H1 (cell line): Measurements from ENCODE around the gene IDI1. TPM values are rescaled to one million over a fixed set of nuclear protein-coding genes. Genes with fewer than 3 reads are reported as not detected.

Source experiments
- CTCF ChIA-PET: fragments of 300-600 bp; sonication (Branson Sonifier 250); formaldehyde crosslinking; loops from one replicate; lab custom pipeline; 2021; ENCODE audit not compliant: partially characterized antibody; lab: Charles Lee
- POLR2A ChIA-PET: fragments of 300-600 bp; sonication (Branson Sonifier 250); formaldehyde crosslinking; loops from one replicate; lab custom pipeline; 2021; ENCODE audit warnings: inconsistent platforms; ENCODE audit not compliant: partially characterized antibody; lab: Charles Lee
- DNase-seq, 2 experiments: peaks; one replicate each; pipeline versions ENCODE4 v3.0.0 to v3.0.0-alpha.2; 2010 to 2022; ENCODE audit warnings: low spot score in 2 of 2, low read depth in 1 of 2, mixed read lengths in 1 of 2
- FAIRE-seq: peaks from 2 replicates; lab custom pipeline; 2011; peaks lifted over from hg19 to GRCh38; lab: Jason Lieb, UNC
- H2AFZ ChIP-seq: 2 replicates; pipeline ENCODE4 v1.8.1; 2012; ENCODE audit warnings: low read length, inconsistent platforms
- H2AK5ac ChIP-seq: 2 replicates; pipeline ENCODE4 v1.6.1; 2013; ENCODE audit warnings: low read depth, low read length
- H2BK120ac ChIP-seq: replicated peaks from 2 replicates; pipeline ENCODE3; 2013; ENCODE audit warnings: low read depth, low read length, inconsistent platforms
- H2BK12ac ChIP-seq: 2 replicates; pipeline ENCODE4 v1.6.1; 2013; ENCODE audit warnings: low read depth, low read length
- H2BK15ac ChIP-seq: 2 replicates; pipeline ENCODE4 v1.6.1; 2013; ENCODE audit warnings: low read length
- H2BK20ac ChIP-seq: 2 replicates; pipeline ENCODE4 v1.6.1; 2013; ENCODE audit warnings: low read length
- H2BK5ac ChIP-seq: 2 replicates; pipeline ENCODE4 v1.6.1; 2013; ENCODE audit warnings: low read depth, low read length
- H3K14ac ChIP-seq: 2 replicates; pipeline ENCODE4 v1.6.1; 2013; ENCODE audit warnings: inconsistent platforms; ENCODE audit not compliant: insufficient read length
- H3K18ac ChIP-seq: 2 replicates; pipeline ENCODE4 v1.6.1; 2013; ENCODE audit warnings: low read length; ENCODE audit errors: extremely low read depth
- H3K23ac ChIP-seq: 2 replicates; pipeline ENCODE4 v1.6.1; 2013; ENCODE audit warnings: inconsistent platforms; ENCODE audit not compliant: insufficient read length
- H3K23me2 ChIP-seq: 2 replicates; pipeline ENCODE4 v1.6.1; 2013; ENCODE audit warnings: low read depth, low read length
- H3K27ac ChIP-seq: 2 replicates; pipeline ENCODE4 v1.6.1; 2011; ENCODE audit warnings: low read depth, low read length, inconsistent platforms
- H3K27me3 ChIP-seq, 4 experiments: replicated peaks in 1 of 4; 1 replicate in 1 of 4; 2 replicates in 3 of 4; pipeline versions ENCODE4 v1.6.1 to v1.8.1; 2011 to 2013; ENCODE audit warnings: low read length in 3 of 4, mild to moderate bottlenecking in 3 of 4, inconsistent platforms in 2 of 4, mixed read lengths in 2 of 4, moderate library complexity in 1 of 4; ENCODE audit not compliant: control insufficient read depth in 3 of 4, insufficient read depth in 3 of 4; ENCODE audit errors: extremely low read depth in 1 of 4
- H3K36me3 ChIP-seq, 4 experiments: 2 replicates each; pipeline versions ENCODE4 v1.6.1 to v1.8.1; 2011 to 2013; ENCODE audit warnings: mild to moderate bottlenecking in 4 of 4, low read length in 3 of 4, moderate library complexity in 2 of 4, control low read depth in 1 of 4, inconsistent platforms in 1 of 4; ENCODE audit not compliant: insufficient read depth in 4 of 4, control insufficient read depth in 2 of 4
- H3K4ac ChIP-seq: replicated peaks from 2 replicates; pipeline ENCODE3; 2013; ENCODE audit warnings: low read length, low read depth, mixed read lengths, inconsistent platforms; ENCODE audit not compliant: insufficient read length
- H3K4me1 ChIP-seq, 4 experiments: replicated peaks in 1 of 4; 1 replicate in 1 of 4; 2 replicates in 3 of 4; pipeline versions ENCODE4 v1.6.1 to v1.8.1; 2011 to 2013; ENCODE audit warnings: low read length in 3 of 4, inconsistent platforms in 2 of 4, mixed read lengths in 1 of 4; ENCODE audit not compliant: insufficient read depth in 4 of 4, control insufficient read depth in 3 of 4
- H3K4me2 ChIP-seq, 2 experiments: 2 replicates each; pipeline versions ENCODE4 v1.6.1 to v1.8.1; 2011 to 2013; ENCODE audit warnings: low read depth in 2 of 2, low read length in 2 of 2, control low read depth in 1 of 2, inconsistent platforms in 1 of 2, mild to moderate bottlenecking in 1 of 2; ENCODE audit not compliant: insufficient read depth in 1 of 2
- H3K4me3 ChIP-seq, 4 experiments: fragments of 200-600, 300-600 bp in 1 of 4; sonication (generic), shearing (Covaris generic), sonication (Bioruptor Twin) in 1 of 4; 2 replicates each; pipeline versions ENCODE4 v1.5.1 to v1.8.1; 2011 to 2016; ENCODE audit warnings: low read length in 4 of 4, low read depth in 3 of 4, control low read depth in 2 of 4, inconsistent platforms in 2 of 4, mild to moderate bottlenecking in 2 of 4, mixed read lengths in 1 of 4, moderate library complexity in 1 of 4; ENCODE audit not compliant: insufficient read depth in 2 of 4; ENCODE audit errors: extremely low read depth in 1 of 4
- H3K56ac ChIP-seq: replicated peaks from 2 replicates; pipeline ENCODE3; 2013; ENCODE audit warnings: low read depth, mild to moderate bottlenecking, mixed read lengths, low read length, inconsistent platforms; ENCODE audit not compliant: insufficient read length
- H3K79me1 ChIP-seq: 2 replicates; pipeline ENCODE4 v1.6.1; 2013; ENCODE audit warnings: low read depth, low read length, control low read depth
- H3K79me2 ChIP-seq, 2 experiments: 2 replicates each; pipeline versions ENCODE4 v1.6.1 to v1.8.1; 2012 to 2013; ENCODE audit warnings: low read length in 2 of 2, mild to moderate bottlenecking in 2 of 2, inconsistent platforms in 1 of 2; ENCODE audit not compliant: insufficient read depth in 2 of 2, control insufficient read depth in 1 of 2
- H3K9ac ChIP-seq, 4 experiments: replicated peaks in 1 of 4; 1 replicate in 1 of 4; 2 replicates in 3 of 4; pipeline versions ENCODE4 v1.6.1 to v1.8.1; 2011 to 2013; ENCODE audit warnings: low read depth in 3 of 4, low read length in 3 of 4, control low read depth in 2 of 4, mild to moderate bottlenecking in 2 of 4, moderate library complexity in 2 of 4, inconsistent platforms in 1 of 4; ENCODE audit errors: extremely low read depth in 1 of 4
- H3K9me3 ChIP-seq, 2 experiments: 2 replicates each; pipeline versions ENCODE4 v1.6.1 to v1.8.1; 2012 to 2013; ENCODE audit warnings: mild to moderate bottlenecking in 2 of 2, moderate library complexity in 2 of 2, control low read depth in 1 of 2, inconsistent platforms in 1 of 2, low read depth in 1 of 2, low read length in 1 of 2, mixed read lengths in 1 of 2; ENCODE audit not compliant: insufficient read depth in 2 of 2
- H4K20me1 ChIP-seq, 2 experiments: replicated peaks in 1 of 2; 2 replicates each; pipeline versions ENCODE3 to v1.8.1; 2011 to 2013; ENCODE audit warnings: inconsistent platforms in 2 of 2, low read length in 2 of 2, mild to moderate bottlenecking in 1 of 2; ENCODE audit not compliant: insufficient read depth in 2 of 2, control insufficient read depth in 1 of 2
- H4K5ac ChIP-seq: 2 replicates; pipeline ENCODE4 v1.6.1; 2013; ENCODE audit warnings: low read length, low read depth, mixed read lengths, inconsistent platforms; ENCODE audit not compliant: insufficient read length
- H4K8ac ChIP-seq: 2 replicates; pipeline ENCODE4 v1.8.0; 2013; ENCODE audit warnings: mild to moderate bottlenecking, moderate library complexity, low read length, inconsistent platforms; ENCODE audit not compliant: insufficient read depth; ENCODE audit errors: extremely low read depth
- H4K91ac ChIP-seq: replicated peaks from 2 replicates; pipeline ENCODE3; 2013; ENCODE audit warnings: low read length, mixed read lengths, inconsistent platforms; ENCODE audit not compliant: insufficient read length
- CTBP2 ChIP-seq: IDR thresholded peaks from 2 replicates; pipeline ENCODE4 v1.7.0; 2011; ENCODE audit warnings: borderline replicate concordance, mild to moderate bottlenecking, moderate library complexity, mixed read lengths, low read length; ENCODE audit not compliant: insufficient read depth, insufficient read length
- EGR1 ChIP-seq: IDR thresholded peaks from 2 replicates; pipeline ENCODE4 v1.6.1; 2011; ENCODE audit warnings: low read depth, low read length, borderline replicate concordance
- EZH2 ChIP-seq: fragments of 200-600 bp; sonication (generic); IDR thresholded peaks from 2 replicates; pipeline ENCODE4 v1.7.1; 2012; ENCODE audit warnings: low read depth, mild to moderate bottlenecking, moderate library complexity, low read length, inconsistent platforms; ENCODE audit not compliant: severe bottlenecking
- HDAC2 ChIP-seq, 2 experiments: fragments of 300-600 bp in 1 of 2; sonication (generic) in 1 of 2; IDR thresholded peaks; 2 replicates each; pipeline ENCODE4 v1.6.1; 2011 to 2012; ENCODE audit warnings: low read depth in 2 of 2, low read length in 2 of 2, mild to moderate bottlenecking in 2 of 2, moderate library complexity in 2 of 2, borderline replicate concordance in 1 of 2, inconsistent platforms in 1 of 2
- HDAC6 ChIP-seq: IDR thresholded peaks from one replicate; pipeline ENCODE4 v1.7.1; 2012; ENCODE audit warnings: low read depth, mild to moderate bottlenecking, inconsistent platforms, low read length, moderate library complexity
- JUND ChIP-seq: IDR thresholded peaks from 2 replicates; pipeline ENCODE4 v1.6.1; 2011; ENCODE audit warnings: mild to moderate bottlenecking, improper control_type of control experiment, low read length
- RAD21 ChIP-seq, 2 experiments: IDR thresholded peaks in 1 of 2; conservative IDR thresholded peaks in 1 of 2; 2 replicates each; pipeline ENCODE4 v1.6.1; 2011; ENCODE audit warnings: low read depth in 2 of 2, low read length in 2 of 2, improper control_type of control experiment in 1 of 2, inconsistent platforms in 1 of 2, mild to moderate bottlenecking in 1 of 2, moderate library complexity in 1 of 2
- RBBP5 ChIP-seq: IDR thresholded peaks from 2 replicates; pipeline ENCODE4 v1.7.1; 2012; ENCODE audit warnings: low read depth, mild to moderate bottlenecking, inconsistent platforms, low read length, moderate library complexity, borderline replicate concordance
- SIRT6 ChIP-seq: IDR thresholded peaks from one replicate; pipeline ENCODE4 v1.7.1; 2012; ENCODE audit warnings: low read length, inconsistent platforms
- SIX5 ChIP-seq: IDR thresholded peaks from 2 replicates; pipeline ENCODE4 v1.6.1; 2011; ENCODE audit warnings: mild to moderate bottlenecking, low read depth, low read length
- SP1 ChIP-seq: IDR thresholded peaks from 2 replicates; pipeline ENCODE4 v1.6.1; 2011; ENCODE audit warnings: low read depth, low read length
- SP2 ChIP-seq: IDR thresholded peaks from 2 replicates; pipeline ENCODE4 v1.6.1; 2012; ENCODE audit warnings: mild to moderate bottlenecking, low read length, inconsistent platforms
- TAF7 ChIP-seq: optimal IDR thresholded peaks from 2 replicates; pipeline ENCODE3; 2011; ENCODE audit warnings: low read depth, mild to moderate bottlenecking, inconsistent platforms, low read length, moderate library complexity, borderline replicate concordance
- WGBS, 2 experiments: shearing (Covaris generic) in 1 of 2; methylation state at CpG; one replicate each; pipeline versions ENCODE4 v1.1.6 to v1.1.7; 2013 to 2015; ENCODE audit warnings: low lambda C conversion rate in 2 of 2, mixed read lengths in 2 of 2, inconsistent platforms in 1 of 2, low coverage in 1 of 2, missing lambda C conversion rate in 1 of 2; ENCODE audit not compliant: insufficient replicate concordance in 2 of 2, insufficient coverage in 1 of 2, insufficient read length in 1 of 2; ENCODE audit errors: extremely low coverage in 1 of 2, missing lambda C conversion rate in 1 of 2; 5-methylcytosine and 5-hydroxymethylcytosine counted together
- polyA plus RNA-seq, 7 experiments: library from polyadenylated mRNA; depleted of rRNA in 3 of 7; stranded (reverse) in 5 of 7; unstranded in 2 of 7; fragments of >200 nt in 5 of 7; fragments of 200-250 nt in 2 of 7; gene quantifications; 1 replicate in 5 of 7; 2 replicates in 1 of 7; 4 replicates in 1 of 7; pipeline versions ENCODE4 v1.2.1 to v1.2.3, GENCODE V29; 2011 to 2013; ENCODE audit warnings: missing spikeins in 2 of 7, mixed read lengths in 2 of 7
- total RNA-seq: library from RNA; stranded (reverse); fragmentation: NEBNext Ultra II Directional; extraction: Animal tissue kit (Norgen Biotek cat#: 25700); gene quantifications from 2 replicates; pipeline ENCODE4 v1.2.1, GENCODE V29; 2021

IDI1 gene
- total and polyA plus RNA-seq, 2 of the 8 experiments (the other 6 are each of a cell fraction or from before 2014, with no cell fraction given), result 35.3 to 56.6 TPM

DNA sequence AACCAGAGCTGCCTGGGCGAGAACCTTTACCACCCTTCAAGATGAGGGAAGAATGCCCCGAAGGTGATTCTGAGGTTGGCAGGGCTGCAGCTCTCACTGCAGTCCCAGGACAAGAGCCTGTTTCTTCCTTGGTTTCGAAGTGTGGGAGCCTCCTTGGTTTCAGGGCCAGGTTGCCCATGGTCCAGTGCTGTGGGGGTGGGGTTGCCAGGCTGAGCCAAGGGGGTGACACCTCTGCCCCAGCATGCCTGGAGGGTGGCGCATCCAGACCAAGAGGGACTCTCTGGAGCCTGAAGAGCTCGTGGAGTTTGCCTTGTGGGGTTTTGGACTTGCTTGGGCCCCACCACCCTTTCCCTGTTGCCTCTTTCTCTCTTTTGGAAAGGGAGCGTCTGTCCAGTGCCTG lies 48.5 kb upstream of the IDI1 start:
- Histone ChIP-seq H3K9ac (no peak overlapping the region), H2AK5ac (no peak overlapping the region), H2BK120ac (no peak overlapping the region), H4K91ac (no peak overlapping the region), H3K79me2 (no peaks in the 10 kb centered on the region), H3K27ac (no peak overlapping the region), H3K79me1 (peaks cover 5% of the 10 kb centered on the region), H3K23me2 (peaks cover 7% of the 10 kb centered on the region; the same call in 1 of the 2 replicates), H3K18ac (no peak overlapping the region), H3K27me3 (no peaks in the 10 kb centered on the region), H3K56ac (no peak overlapping the region), H4K20me1 (peaks cover 1 to 4% of the 10 kb centered on the region in 2 experiments), H3K23ac (no peak overlapping the region), H4K5ac (no peak overlapping the region), H2BK20ac (no peak overlapping the region), H2AFZ (no peak overlapping the region), H2BK15ac (no peak overlapping the region), H3K9me3 (no peaks in the 10 kb centered on the region), H3K4me3 (no peak overlapping the region), H3K4me2 (no peak overlapping the region), H2BK12ac (no peak overlapping the region), H4K8ac (no peak overlapping the region), H3K14ac (no peak overlapping the region), H3K4me1 (no peaks in the 10 kb centered on the region; a peak in 2 of 7 replicates), H3K4ac (no peak overlapping the region), H3K36me3 (peaks cover 0 to 22% (median 6%) of the 10 kb centered on the region in 4 experiments; a peak in 6 of 8 replicates), H2BK5ac (no peak overlapping the region)
- TF ChIP-seq SIRT6, result no peak
- TF ChIP-seq TAF7, result no peak
- no peak for TF ChIP-seq RAD21 (IDR thresholded peaks at IDR 0.05 in 1 of 2, conservative IDR thresholded peaks at IDR 0.05 in 1 of 2; ENCODE audit: low read depth in 2 of 2, low read length in 2 of 2)
- no peak for TF ChIP-seq JUND
- TF ChIP-seq RBBP5, result no peak
- no peak for TF ChIP-seq SP2
- TF ChIP-seq EZH2, result no peak
- no peak for TF ChIP-seq SIX5
- TF ChIP-seq SP1, result no peak
- no peak for TF ChIP-seq CTBP2
- no peak for TF ChIP-seq HDAC2 (IDR thresholded peaks at IDR 0.05; ENCODE audit: borderline replicate concordance in 1 of 2, low read depth in 2 of 2, low read length in 2 of 2)
- TF ChIP-seq HDAC6, result no peak
- TF ChIP-seq EGR1, result no peak
- POLR2A ChIA-PET, result interaction anchor here (0.6 to 1.1 kb wide), 2 partner anchors 48 to 359 kb away, joined by 3 to 4 read pairs; partner anchors contain the start of gene IDI1
- DNase-seq (no peak), FAIRE-seq (no peak)
- CTCF ChIA-PET, result interaction anchor here (0.6 to 1.2 kb wide), 5 partner anchors 11 to 541 kb away, joined by 3 to 5 read pairs (median 3); no protein-coding TSS in a partner anchor
- WGBS, 2 experiments, result 91% methylated on average over 6 of the region's 6 CpGs; no CpG with 5 or more reads in 1 of the 2 experiments
